Endothelial cell (in vitro differentiated cells): ENCODE measurements around the gene UGT1A4. TPM values are rescaled to one million over a fixed set of nuclear protein-coding genes. Genes with fewer than 3 reads are reported as not detected.

Experiments used
- DNase-seq: peaks from one replicate; pipeline ENCODE4 v3.0.0; 2021; ENCODE audit warnings: low spot score
- H3K27ac Mint-ChIP-seq: one replicate; pipeline ENCODE4 v1.8.0; 2021; ENCODE audit warnings: mixed read lengths, inconsistent platforms; ENCODE audit not compliant: unreplicated experiment
- H3K27me3 Mint-ChIP-seq: one replicate; pipeline ENCODE4 v1.8.0; 2021; ENCODE audit warnings: mild to moderate bottlenecking, moderate library complexity, mixed read lengths, inconsistent platforms; ENCODE audit not compliant: unreplicated experiment
- H3K36me3 Mint-ChIP-seq: one replicate; pipeline ENCODE4 v1.8.0; 2021; ENCODE audit warnings: mild to moderate bottlenecking, low read depth, mixed read lengths, inconsistent platforms; ENCODE audit not compliant: unreplicated experiment
- H3K4me1 Mint-ChIP-seq: one replicate; pipeline ENCODE4 v1.8.0; 2021; ENCODE audit warnings: mild to moderate bottlenecking, mixed read lengths, inconsistent platforms; ENCODE audit not compliant: unreplicated experiment
- H3K4me3 Mint-ChIP-seq: one replicate; pipeline ENCODE4 v1.8.0; 2021; ENCODE audit warnings: mild to moderate bottlenecking, mixed read lengths, inconsistent platforms; ENCODE audit not compliant: unreplicated experiment
- H3K9me3 Mint-ChIP-seq: one replicate; pipeline ENCODE4 v1.8.0; 2021; ENCODE audit warnings: mixed read lengths, inconsistent platforms; ENCODE audit not compliant: unreplicated experiment
- CTCF ChIP-seq: fragments of 200-600 bp; sonication (generic); IDR thresholded peaks from one replicate; pipeline ENCODE4 v1.5.0; 2021; ENCODE audit warnings: antibody characterized with exemption; ENCODE audit not compliant: unreplicated experiment
- total RNA-seq: library from RNA; stranded (reverse); fragmentation: NEBNext Ultra II Directional; extraction: Animal tissue kit (Norgen Biotek cat#: 25700); gene quantifications from one replicate; pipeline ENCODE4 v1.2.1, GENCODE V29; 2021; ENCODE audit not compliant: unreplicated experiment

Gene UGT1A4
- total RNA-seq, 1 donor from 2014 or later: not detected

GRCh38 chr2:233761040-233761769 is 42.7 kb downstream of the UGT1A4 start:
- H3K4me3 Mint-ChIP-seq: no peak overlapping the region
- no peak for TF ChIP-seq CTCF
- no peak for DNase-seq
- H3K36me3 Mint-ChIP-seq: no peaks in the 10 kb centered on the region
- H3K9me3 Mint-ChIP-seq: no peaks in the 10 kb centered on the region
- no peak overlapping the region for H3K27ac Mint-ChIP-seq
- H3K4me1 Mint-ChIP-seq: no peaks in the 10 kb centered on the region
- H3K27me3 Mint-ChIP-seq: no peaks in the 10 kb centered on the region

- no peak for TF ChIP-seq CTCF
- no peak for DNase-seq
- Mint-ChIP-seq H3K4me3 (no peak overlapping the region), H3K9me3 (no peaks in the 10 kb centered on the region), H3K36me3 (no peaks in the 10 kb centered on the region), H3K27ac (no peak overlapping the region), H3K4me1 (no peaks in the 10 kb centered on the region), H3K27me3 (no peaks in the 10 kb centered on the region)
Observed at GRCh38 chr2:233764264-233764663, 45.7 kb downstream of the UGT1A4 start.

- H3K9me3 Mint-ChIP-seq: no peaks in the 10 kb centered on the region
- no peak overlapping the region for H3K27ac Mint-ChIP-seq
- no peaks in the 10 kb centered on the region for H3K27me3 Mint-ChIP-seq
- H3K36me3 Mint-ChIP-seq: no peaks in the 10 kb centered on the region
- no peaks in the 10 kb centered on the region for H3K4me1 Mint-ChIP-seq
- no peak for DNase-seq
- TF ChIP-seq CTCF: no peak
- H3K4me3 Mint-ChIP-seq: no peak overlapping the region
Observed at GRCh38 chr2:233764761-233765160, 46.2 kb downstream of the UGT1A4 start.

GRCh38 chr2:233766416-233766815 is 47.9 kb downstream of the UGT1A4 start:
- Mint-ChIP-seq H3K27ac (no peak overlapping the region), H3K4me3 (no peak overlapping the region), H3K4me1 (no peaks in the 10 kb centered on the region), H3K27me3 (no peaks in the 10 kb centered on the region), H3K36me3 (no peaks in the 10 kb centered on the region), H3K9me3 (no peaks in the 10 kb centered on the region)
- TF ChIP-seq CTCF: no peak
- no peak for DNase-seq

- Mint-ChIP-seq H3K27me3 (no peaks in the 10 kb centered on the region), H3K9me3 (no peaks in the 10 kb centered on the region), H3K4me3 (no peak overlapping the region), H3K4me1 (no peaks in the 10 kb centered on the region), H3K27ac (no peak overlapping the region), H3K36me3 (no peaks in the 10 kb centered on the region)
- TF ChIP-seq CTCF: no peak
- DNase-seq: no peak
Observed at GRCh38 chr2:233768076-233768475, 49.5 kb downstream of the UGT1A4 start.
